ENCODE measurements around the gene WNT16. TPM values are rescaled to one million over a fixed set of nuclear protein-coding genes. Genes with fewer than 3 reads are reported as not detected.

The WNT16 gene
- 10 to 100 TPM; 12.7 to 23.9 (median 16.2) TPM for total RNA-seq

GRCh38 chr7:121328508-121329190 lies at the start of gene WNT16:
Gene WNT16 (plus strand): TSS chr7:121329000. CDS start chr7:121329293, 293 bp downstream.
- peak within 1 kb of the TSS; percentile 10 for H3K4me3 ChIP-seq (ENCODE audit: low read depth, poor library complexity, severe bottlenecking)
- 13 to 21% methylated on average over 25 to 27 of the region's 27 CpGs for WGBS, 2 donors
- intact Hi-C loops (cut with DNase I; ENCODE audit: low total_unique reads), result no loop called here
- TF ChIP-seq CTCF (IDR thresholded peaks at IDR 0.05), result no peak
- no peak for TF ChIP-seq POLR2A (IDR thresholded peaks at IDR 0.05)
- peak in 1 of 2 donors; percentile 26 for DNase-seq (ENCODE audit: low spot score in 2 of 2)

DNA sequence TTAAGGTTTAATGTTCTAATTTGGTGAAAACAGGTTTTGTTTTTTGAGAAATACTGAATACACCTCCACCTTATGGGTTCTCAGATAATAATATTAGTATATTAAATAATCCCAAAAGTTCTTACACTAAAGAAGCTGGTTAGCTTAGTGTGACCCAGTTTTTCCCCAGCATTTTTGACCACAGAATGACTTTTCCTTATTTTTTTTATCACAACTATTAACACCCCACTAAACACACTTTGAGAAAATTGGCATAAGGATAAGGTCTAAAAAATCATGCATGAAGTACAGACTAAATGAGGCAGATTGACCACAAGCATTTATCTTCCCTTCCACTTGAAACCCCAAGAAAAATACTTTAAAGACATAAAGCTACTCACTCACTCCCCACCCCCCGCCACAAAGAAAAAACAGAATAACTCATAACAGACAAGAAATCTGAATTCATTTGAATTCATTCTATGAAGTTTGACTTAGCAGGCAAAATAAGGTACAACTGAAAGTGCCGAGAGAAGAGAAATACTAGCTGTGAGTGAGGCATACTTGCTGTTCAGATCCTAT lies 49.7 kb upstream of the WNT16 start:
- 88 to 95% methylated on average over 2 of the region's 2 CpGs for WGBS, 2 donors
- no peak for TF ChIP-seq CTCF (IDR thresholded peaks at IDR 0.05)
- no peak for TF ChIP-seq POLR2A (IDR thresholded peaks at IDR 0.05)
- DNase-seq (ENCODE audit: low spot score in 2 of 2), result no peak
- no peak overlapping the region for H3K4me3 ChIP-seq (ENCODE audit: low read depth, poor library complexity, severe bottlenecking)
- intact Hi-C loops (cut with DNase I; ENCODE audit: low total_unique reads), result no loop called here

GRCh38 chr7:121279822-121280221 lies 49.0 kb upstream of the WNT16 start:
- no peak for TF ChIP-seq POLR2A (IDR thresholded peaks at IDR 0.05)
- no peak for TF ChIP-seq CTCF (IDR thresholded peaks at IDR 0.05)
- intact Hi-C loops (cut with DNase I; ENCODE audit: low total_unique reads), result no loop called here
- 87 to 89% methylated on average over 4 of the region's 4 CpGs for WGBS, 2 donors
- DNase-seq (ENCODE audit: low spot score in 2 of 2), result no peak
- no peak overlapping the region for H3K4me3 ChIP-seq (ENCODE audit: low read depth, poor library complexity, severe bottlenecking)

- intact Hi-C loops (cut with DNase I; ENCODE audit: low total_unique reads), result no loop called here
- H3K4me3 ChIP-seq (ENCODE audit: low read depth, poor library complexity, severe bottlenecking), result no peak overlapping the region
- no peak for DNase-seq (ENCODE audit: low spot score in 2 of 2)
- TF ChIP-seq POLR2A (IDR thresholded peaks at IDR 0.05) (no peak), CTCF (IDR thresholded peaks at IDR 0.05) (no peak)
- WGBS, 2 donors, result 73 to 74% methylated on average over 1 of the region's 1 CpG
These were observed 48.1 kb upstream of the WNT16 start for GRCh38 chr7:121280656-121281055.

- H3K4me3 ChIP-seq (ENCODE audit: low read depth, poor library complexity, severe bottlenecking), result no peak overlapping the region
- TF ChIP-seq CTCF (IDR thresholded peaks at IDR 0.05), result no peak
- TF ChIP-seq POLR2A (IDR thresholded peaks at IDR 0.05), result no peak
- intact Hi-C loops (cut with DNase I; ENCODE audit: low total_unique reads), result no loop called here
- 49 to 58% methylated on average over 3 of the region's 3 CpGs for WGBS, 2 donors
- no peak for DNase-seq (ENCODE audit: low spot score in 2 of 2)
These were observed 46.7 kb upstream of the WNT16 start for GRCh38 chr7:121282129-121282528.

All from lower leg skin (tissue), 4 donors.